OCI-LY1 (cell line): Measurements from ENCODE around the gene TMCC1.

Source experiments
- EZH2 ChIP-seq: fragments of 200-600 bp; sonication (generic), shearing (Covaris generic); IDR thresholded peaks from 2 replicates; pipeline ENCODE4 v1.8.0; 2017; ENCODE audit warnings: borderline replicate concordance, mixed run types, mild to moderate bottlenecking, antibody characterized with exemption, low read length, moderate library complexity, mixed read lengths
- TF ChIP-seq, protein P1 (sequence below): fragments of 200-600 bp; sonication (generic), shearing (Covaris generic); IDR thresholded peaks from 2 replicates; pipeline ENCODE4 v1.5.1; 2017; ENCODE audit warnings: mild to moderate bottlenecking, antibody characterized with exemption, low read length, moderate library complexity, mixed read lengths

DNA sequence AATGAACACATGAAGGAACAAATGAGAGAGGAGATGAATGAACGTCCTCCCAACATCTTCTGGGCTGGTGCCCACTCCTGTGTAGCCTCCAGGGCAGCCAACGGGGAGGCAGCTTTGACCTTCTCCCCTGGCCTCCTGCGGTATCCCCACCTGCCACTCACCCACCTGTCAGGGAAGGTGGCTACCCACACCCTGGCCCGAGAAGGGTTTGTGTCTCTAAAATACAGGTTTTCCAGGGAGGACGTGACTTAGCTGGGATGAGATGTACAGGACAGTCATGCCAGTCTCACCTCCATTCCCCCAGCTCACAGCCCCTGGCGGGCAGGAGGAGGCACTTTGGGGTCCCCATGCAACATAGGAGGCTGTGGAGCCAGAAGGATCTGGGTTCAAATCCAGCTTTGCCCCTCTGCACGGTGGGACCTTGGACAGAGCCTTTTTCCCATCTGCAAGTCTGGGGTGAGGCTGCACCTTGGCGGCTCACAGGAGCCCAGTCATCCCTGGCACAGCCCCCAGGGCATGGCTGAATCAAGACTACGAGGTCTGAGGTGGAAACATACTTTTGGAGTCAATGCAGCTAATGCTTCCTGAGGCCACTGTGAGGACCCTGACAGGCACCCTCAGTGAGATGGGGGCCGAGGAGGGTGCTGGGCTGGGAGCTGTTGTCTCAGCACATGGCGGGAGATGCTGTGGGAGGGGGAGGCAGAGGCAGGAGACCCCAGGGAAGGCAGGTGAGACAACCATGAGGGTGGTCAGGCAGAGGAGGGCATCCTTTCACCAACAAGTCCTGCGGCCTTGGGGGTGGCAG lies 275.9 kb downstream of the TMCC1 start:
- TF ChIP-seq, protein P1, sequence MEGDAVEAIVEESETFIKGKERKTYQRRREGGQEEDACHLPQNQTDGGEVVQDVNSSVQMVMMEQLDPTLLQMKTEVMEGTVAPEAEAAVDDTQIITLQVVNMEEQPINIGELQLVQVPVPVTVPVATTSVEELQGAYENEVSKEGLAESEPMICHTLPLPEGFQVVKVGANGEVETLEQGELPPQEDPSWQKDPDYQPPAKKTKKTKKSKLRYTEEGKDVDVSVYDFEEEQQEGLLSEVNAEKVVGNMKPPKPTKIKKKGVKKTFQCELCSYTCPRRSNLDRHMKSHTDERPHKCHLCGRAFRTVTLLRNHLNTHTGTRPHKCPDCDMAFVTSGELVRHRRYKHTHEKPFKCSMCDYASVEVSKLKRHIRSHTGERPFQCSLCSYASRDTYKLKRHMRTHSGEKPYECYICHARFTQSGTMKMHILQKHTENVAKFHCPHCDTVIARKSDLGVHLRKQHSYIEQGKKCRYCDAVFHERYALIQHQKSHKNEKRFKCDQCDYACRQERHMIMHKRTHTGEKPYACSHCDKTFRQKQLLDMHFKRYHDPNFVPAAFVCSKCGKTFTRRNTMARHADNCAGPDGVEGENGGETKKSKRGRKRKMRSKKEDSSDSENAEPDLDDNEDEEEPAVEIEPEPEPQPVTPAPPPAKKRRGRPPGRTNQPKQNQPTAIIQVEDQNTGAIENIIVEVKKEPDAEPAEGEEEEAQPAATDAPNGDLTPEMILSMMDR, result no peak
- TF ChIP-seq EZH2, result no peak
